Measurements from ENCODE around the gene NGLY1. TPM values are rescaled to one million over a fixed set of nuclear protein-coding genes. Genes with fewer than 3 reads are reported as not detected.

The NGLY1 gene
- total RNA-seq, 1 experiment from 2014 or later, result 14.6 TPM

- DNase-seq (ENCODE audit: low read depth, low spot score) (no peak), ATAC-seq (no peak)
- intact Hi-C loops (cut with micrococcal nuclease; ENCODE audit: unreplicated experiment) (no loop called here), in situ Hi-C loops (cut with HindIII; ENCODE audit: low pct_unique_long_range_greater_than_20kb, low sequenced_read_pairs) (no loop called here)
- TF ChIP-seq SIN3A (IDR thresholded peaks at IDR 0.05; ENCODE audit: borderline replicate concordance, insufficient read depth, low read depth, low read length) (no peak), TCF7L2 (IDR thresholded peaks at IDR 0.05; ENCODE audit: low read depth, low read length) (no peak), REST (IDR thresholded peaks at IDR 0.05; ENCODE audit: insufficient read depth in 1 of 2, low read depth in 2 of 2, low read length in 1 of 2) (no peak), CTCF (IDR thresholded peaks at IDR 0.05) (no peak), POLR2AphosphoS5 (IDR thresholded peaks at IDR 0.05; ENCODE audit: low read depth, low read length) (no peak)
- no peak overlapping the region for H3K27ac ChIP-seq (ENCODE audit: low read length)
- H3K4me3 ChIP-seq (ENCODE audit: low read depth in 2 of 2, low read length in 2 of 2), result no peak overlapping the region
- CTCF ChIA-PET, result no interaction called here
- BruUV-seq (replicated peaks), result no TSS peak
- H3K9me3 ChIP-seq (ENCODE audit: control insufficient read depth, insufficient read depth, low read depth, low read length), result no peaks in the 10 kb centered on the region
- H3K36me3 ChIP-seq (ENCODE audit: control insufficient read depth, insufficient read depth, low read length), result peaks cover 4% of the 10 kb centered on the region; the same call in 1 of the 2 replicates
- POLR2A ChIA-PET, result interaction anchor here (0.7 kb wide), 1 partner anchor 14 kb away, joined by 4 read pairs; no protein-coding TSS in a partner anchor
- no peaks in the 10 kb centered on the region for H3K4me1 ChIP-seq (ENCODE audit: control insufficient read depth, insufficient read depth, low read length)
- H3K27me3 ChIP-seq (ENCODE audit: control insufficient read depth, insufficient read depth, low read length), result no peaks in the 10 kb centered on the region
Observed at GRCh38 chr3:25749031-25749581, 34.1 kb downstream of the NGLY1 start.

- ChIA-PET POLR2A (no interaction called here), CTCF (no interaction called here)
- ATAC-seq (no peak), DNase-seq (ENCODE audit: low read depth, low spot score) (no peak)
- H3K9me3 ChIP-seq (ENCODE audit: control insufficient read depth, insufficient read depth, low read depth, low read length), result no peaks in the 10 kb centered on the region
- no TSS peak for BruUV-seq (replicated peaks)
- H3K36me3 ChIP-seq (ENCODE audit: control insufficient read depth, insufficient read depth, low read length), result peaks cover 4% of the 10 kb centered on the region; the same call in 1 of the 2 replicates
- in situ Hi-C loops (cut with HindIII; ENCODE audit: low pct_unique_long_range_greater_than_20kb, low sequenced_read_pairs), result no loop called here
- H3K27ac ChIP-seq (ENCODE audit: low read length), result no peak overlapping the region
- intact Hi-C loops (cut with micrococcal nuclease; ENCODE audit: unreplicated experiment), result no loop called here
- TF ChIP-seq REST (IDR thresholded peaks at IDR 0.05; ENCODE audit: insufficient read depth in 1 of 2, low read depth in 2 of 2, low read length in 1 of 2) (no peak), POLR2AphosphoS5 (IDR thresholded peaks at IDR 0.05; ENCODE audit: low read depth, low read length) (no peak), TCF7L2 (IDR thresholded peaks at IDR 0.05; ENCODE audit: low read depth, low read length) (no peak), CTCF (IDR thresholded peaks at IDR 0.05) (no peak), SIN3A (IDR thresholded peaks at IDR 0.05; ENCODE audit: borderline replicate concordance, insufficient read depth, low read depth, low read length) (no peak)
- H3K4me3 ChIP-seq (ENCODE audit: low read depth in 2 of 2, low read length in 2 of 2), result no peak overlapping the region
- H3K4me1 ChIP-seq (ENCODE audit: control insufficient read depth, insufficient read depth, low read length), result no peaks in the 10 kb centered on the region
- H3K27me3 ChIP-seq (ENCODE audit: control insufficient read depth, insufficient read depth, low read length), result no peaks in the 10 kb centered on the region
Observed at GRCh38 chr3:25748189-25748588, 35.1 kb downstream of the NGLY1 start.

All from Panc1 (cell line).